Measurements from ENCODE around the gene NINL. TPM values are rescaled to one million over a fixed set of nuclear protein-coding genes. Genes with fewer than 3 reads are reported as not detected.

Gene NINL
- total RNA-seq, 4 donors from 2014 or later: 4.0 to 16.5 (median 7.9) TPM

DNA sequence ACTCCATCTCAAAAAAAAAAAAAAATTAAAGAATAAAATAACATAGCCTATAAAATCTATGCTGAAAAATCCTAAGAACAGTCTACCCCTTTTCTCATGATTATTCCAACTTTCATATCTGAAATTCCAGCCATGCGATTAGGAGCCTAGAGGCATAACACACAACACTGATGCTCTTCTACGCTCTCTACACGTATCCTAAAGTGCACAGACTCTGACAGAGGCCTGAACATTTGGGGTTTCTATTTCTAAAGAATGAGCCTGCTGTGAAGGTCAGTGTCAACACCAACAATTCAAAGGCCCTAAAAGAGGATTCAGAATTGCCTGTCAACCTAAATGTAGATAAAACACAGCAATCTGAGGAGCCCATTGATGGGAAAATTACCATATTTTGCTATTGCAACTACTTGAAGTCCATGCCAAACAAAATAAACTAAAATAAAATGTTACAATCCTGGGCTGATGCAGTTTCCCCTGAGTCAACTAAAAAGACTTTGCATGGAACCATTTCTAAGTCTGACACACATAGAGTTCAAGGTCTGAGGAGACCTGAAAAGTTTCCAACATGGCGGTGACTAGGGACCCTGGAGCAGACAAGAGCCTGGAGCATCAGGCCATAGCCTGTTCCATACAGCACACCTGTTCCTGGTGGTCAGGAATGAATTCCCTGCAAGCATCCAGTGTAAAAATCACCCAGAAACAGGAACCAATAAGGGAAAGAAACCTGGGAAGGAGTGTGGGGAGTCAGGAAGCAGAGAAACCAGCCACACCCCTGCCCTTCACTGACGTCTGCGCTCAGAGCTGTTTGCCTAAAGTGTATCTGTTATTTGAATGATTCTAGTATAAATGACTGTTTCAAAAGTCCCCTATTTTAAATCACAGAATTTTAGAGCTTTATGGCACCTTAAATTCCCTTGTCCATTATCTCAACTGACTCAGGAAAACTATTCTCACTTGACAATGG lies 11.8 kb downstream of the NINL start:
- Histone ChIP-seq H3K9me3 (no peaks in the 10 kb centered on the region), H3K27ac (no peak overlapping the region), H3K4me1 (no peaks in the 10 kb centered on the region), H3K36me3 (no peaks in the 10 kb centered on the region), H3K4me3 (no peak overlapping the region), H3K27me3 (no peaks in the 10 kb centered on the region)
- TF ChIP-seq, protein P1, sequence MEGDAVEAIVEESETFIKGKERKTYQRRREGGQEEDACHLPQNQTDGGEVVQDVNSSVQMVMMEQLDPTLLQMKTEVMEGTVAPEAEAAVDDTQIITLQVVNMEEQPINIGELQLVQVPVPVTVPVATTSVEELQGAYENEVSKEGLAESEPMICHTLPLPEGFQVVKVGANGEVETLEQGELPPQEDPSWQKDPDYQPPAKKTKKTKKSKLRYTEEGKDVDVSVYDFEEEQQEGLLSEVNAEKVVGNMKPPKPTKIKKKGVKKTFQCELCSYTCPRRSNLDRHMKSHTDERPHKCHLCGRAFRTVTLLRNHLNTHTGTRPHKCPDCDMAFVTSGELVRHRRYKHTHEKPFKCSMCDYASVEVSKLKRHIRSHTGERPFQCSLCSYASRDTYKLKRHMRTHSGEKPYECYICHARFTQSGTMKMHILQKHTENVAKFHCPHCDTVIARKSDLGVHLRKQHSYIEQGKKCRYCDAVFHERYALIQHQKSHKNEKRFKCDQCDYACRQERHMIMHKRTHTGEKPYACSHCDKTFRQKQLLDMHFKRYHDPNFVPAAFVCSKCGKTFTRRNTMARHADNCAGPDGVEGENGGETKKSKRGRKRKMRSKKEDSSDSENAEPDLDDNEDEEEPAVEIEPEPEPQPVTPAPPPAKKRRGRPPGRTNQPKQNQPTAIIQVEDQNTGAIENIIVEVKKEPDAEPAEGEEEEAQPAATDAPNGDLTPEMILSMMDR (IDR thresholded peaks at IDR 0.05): no peak
- no peak for TF ChIP-seq POLR2A (IDR thresholded peaks at IDR 0.05)
- no peak for DNase-seq

DNA sequence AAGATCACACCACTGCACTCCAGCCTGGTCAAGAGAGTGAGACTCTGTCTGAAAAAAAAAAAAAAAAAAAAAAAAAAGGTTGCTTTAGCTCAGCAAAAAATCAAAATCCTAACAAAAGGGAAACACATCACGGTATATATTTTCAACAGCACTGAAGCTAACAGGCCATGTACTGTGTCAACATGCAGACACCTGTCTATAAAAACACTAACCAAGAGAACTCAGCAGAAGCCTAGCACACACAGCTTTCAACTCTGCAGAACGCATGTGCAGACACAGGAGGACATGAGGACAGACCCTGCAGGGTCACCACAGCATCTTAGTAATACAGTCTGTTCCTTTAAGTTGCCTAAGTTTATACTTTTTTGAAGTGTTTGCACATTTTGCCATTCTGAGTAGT lies 13.5 kb downstream of the NINL start:
- no peak overlapping the region for H3K27ac ChIP-seq
- H3K27me3 ChIP-seq: no peaks in the 10 kb centered on the region
- no peaks in the 10 kb centered on the region for H3K9me3 ChIP-seq
- no peak for DNase-seq
- no peaks in the 10 kb centered on the region for H3K36me3 ChIP-seq
- TF ChIP-seq, protein P1 (IDR thresholded peaks at IDR 0.05): no peak
- no peak for TF ChIP-seq POLR2A (IDR thresholded peaks at IDR 0.05)
- no peaks in the 10 kb centered on the region for H3K4me1 ChIP-seq
- no peak overlapping the region for H3K4me3 ChIP-seq

GRCh38 chr20:25571240-25571639 lies 14.1 kb downstream of the NINL start:
- H3K27me3 ChIP-seq: no peaks in the 10 kb centered on the region
- no peak overlapping the region for H3K27ac ChIP-seq
- TF ChIP-seq POLR2A (IDR thresholded peaks at IDR 0.05): no peak
- TF ChIP-seq, protein P1 (IDR thresholded peaks at IDR 0.05): no peak
- no peaks in the 10 kb centered on the region for H3K4me1 ChIP-seq
- H3K9me3 ChIP-seq: no peaks in the 10 kb centered on the region
- no peak for DNase-seq
- no peaks in the 10 kb centered on the region for H3K36me3 ChIP-seq
- no peak overlapping the region for H3K4me3 ChIP-seq

DNA sequence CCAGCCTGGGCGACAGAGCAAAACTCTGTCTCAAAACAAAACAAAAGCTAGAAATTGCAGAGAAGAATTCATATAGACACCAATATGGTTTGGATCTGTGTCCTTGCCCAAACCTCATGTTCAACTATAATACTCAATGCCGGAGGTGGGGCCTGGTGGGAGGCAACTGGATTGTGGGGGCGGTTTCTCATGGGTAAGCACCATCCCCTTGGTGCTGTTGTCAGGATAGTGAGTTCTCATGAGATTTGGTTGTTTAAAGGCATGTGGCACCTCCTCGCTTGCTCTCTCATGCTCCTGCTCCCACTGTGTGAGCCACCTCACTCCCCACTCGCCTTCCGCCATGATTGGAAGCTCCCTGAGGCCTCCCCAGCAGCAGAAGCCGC lies 15.2 kb downstream of the NINL start:
- no peaks in the 10 kb centered on the region for H3K4me1 ChIP-seq
- no peak for DNase-seq
- no peaks in the 10 kb centered on the region for H3K36me3 ChIP-seq
- H3K4me3 ChIP-seq: no peak overlapping the region
- no peaks in the 10 kb centered on the region for H3K9me3 ChIP-seq
- H3K27ac ChIP-seq: no peak overlapping the region
- TF ChIP-seq POLR2A (IDR thresholded peaks at IDR 0.05): no peak
- TF ChIP-seq, protein P1 (IDR thresholded peaks at IDR 0.05): no peak
- no peaks in the 10 kb centered on the region for H3K27me3 ChIP-seq

DNA sequence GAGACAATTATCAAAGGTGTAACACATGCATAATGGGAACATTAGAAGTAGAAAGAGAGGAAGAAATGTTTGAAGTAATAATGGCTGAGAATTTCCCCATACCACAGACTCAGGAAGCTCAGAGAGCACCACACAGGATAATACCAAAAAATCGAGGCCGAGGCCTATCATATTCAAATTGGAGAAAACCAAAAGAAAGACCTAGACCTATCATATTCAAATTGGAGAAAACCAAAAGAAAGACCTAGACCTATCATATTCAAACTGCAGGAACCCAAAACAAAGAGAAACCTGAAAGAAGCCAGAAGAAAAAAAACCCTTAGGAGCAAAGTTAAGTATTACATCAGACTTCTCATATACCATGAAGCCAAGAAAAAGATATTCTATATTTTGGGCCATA lies 18.0 kb downstream of the NINL start:
- Histone ChIP-seq H3K4me3 (no peak overlapping the region), H3K9me3 (no peaks in the 10 kb centered on the region), H3K4me1 (no peaks in the 10 kb centered on the region), H3K27ac (no peak overlapping the region), H3K27me3 (no peaks in the 10 kb centered on the region), H3K36me3 (no peaks in the 10 kb centered on the region)
- TF ChIP-seq, protein P1 (IDR thresholded peaks at IDR 0.05): no peak
- TF ChIP-seq POLR2A (IDR thresholded peaks at IDR 0.05): no peak
- no peak for DNase-seq

All from Peyer's patch (tissue), 4 donors.